Thoracic aorta (tissue), 2 donors: ENCODE data around the gene NAPB. TPM values are rescaled to one million over a fixed set of nuclear protein-coding genes. Genes with fewer than 3 reads are reported as not detected.
"Not testable (repeated sequence)": the region's sequence is repeated elsewhere in the genome, so short reads cannot be mapped to it uniquely, and the experiment has no call there.

ENCODE experiments used
- ATAC-seq: fragments of 150-250 bp; one replicate; pipeline ENCODE4 v1.8.0; 2017; ENCODE audit warnings: low read depth; ENCODE audit not compliant: insufficient number of reproducible peaks, low FRiP score
- DNase-seq: peaks from one replicate; pipeline ENCODE4 v3.0.0-alpha.2; 2020; ENCODE audit warnings: low spot score
- H3K27ac ChIP-seq, 2 donors: fragments of 200-600 bp; sonication (generic); 1 replicate in 1 of 2; 2 replicates in 1 of 2; pipeline ENCODE4 v1.5.1; 2016; ENCODE audit warnings: mild to moderate bottlenecking in 2 of 2, moderate library complexity in 2 of 2
- H3K27me3 ChIP-seq: fragments of 200-600 bp; sonication (generic); replicated peaks from 2 replicates; pipeline ENCODE4 v1.6.0; 2016; ENCODE audit warnings: mild to moderate bottlenecking; ENCODE audit not compliant: insufficient read depth
- H3K36me3 ChIP-seq: fragments of 200-600 bp; sonication (generic); one replicate; pipeline ENCODE4 v1.5.1; 2016
- H3K4me1 ChIP-seq, 2 donors: fragments of 200-600 bp; sonication (generic); 1 replicate in 1 of 2; 2 replicates in 1 of 2; pipeline versions ENCODE4 v1.5.1 to v1.6.0; 2016; ENCODE audit warnings: low read depth in 2 of 2, mild to moderate bottlenecking in 1 of 2; ENCODE audit not compliant: control insufficient read depth in 1 of 2
- H3K4me3 ChIP-seq: fragments of 200-600 bp; sonication (generic); 2 replicates; pipeline ENCODE4 v1.5.1; 2016; ENCODE audit warnings: mild to moderate bottlenecking
- H3K9me3 ChIP-seq: fragments of 200-600 bp; sonication (generic); 2 replicates; pipeline ENCODE4 v1.5.1; 2016
- total RNA-seq, 2 donors: library from RNA; depleted of rRNA; stranded (reverse); fragments of >200 nt; gene quantifications; one replicate each; pipeline versions ENCODE4 v1.1.0 to v1.2.3, GENCODE V29; 2016
- TF ChIP-seq, protein P1 (sequence below): fragments of 200-600 bp; sonication (generic); IDR thresholded peaks from one replicate; pipeline ENCODE4 v1.5.1; 2019; ENCODE audit warnings: antibody characterized with exemption

The NAPB gene
- total RNA-seq, 2 donors from 2014 or later, result 10.2 to 17.1 TPM

DNA sequence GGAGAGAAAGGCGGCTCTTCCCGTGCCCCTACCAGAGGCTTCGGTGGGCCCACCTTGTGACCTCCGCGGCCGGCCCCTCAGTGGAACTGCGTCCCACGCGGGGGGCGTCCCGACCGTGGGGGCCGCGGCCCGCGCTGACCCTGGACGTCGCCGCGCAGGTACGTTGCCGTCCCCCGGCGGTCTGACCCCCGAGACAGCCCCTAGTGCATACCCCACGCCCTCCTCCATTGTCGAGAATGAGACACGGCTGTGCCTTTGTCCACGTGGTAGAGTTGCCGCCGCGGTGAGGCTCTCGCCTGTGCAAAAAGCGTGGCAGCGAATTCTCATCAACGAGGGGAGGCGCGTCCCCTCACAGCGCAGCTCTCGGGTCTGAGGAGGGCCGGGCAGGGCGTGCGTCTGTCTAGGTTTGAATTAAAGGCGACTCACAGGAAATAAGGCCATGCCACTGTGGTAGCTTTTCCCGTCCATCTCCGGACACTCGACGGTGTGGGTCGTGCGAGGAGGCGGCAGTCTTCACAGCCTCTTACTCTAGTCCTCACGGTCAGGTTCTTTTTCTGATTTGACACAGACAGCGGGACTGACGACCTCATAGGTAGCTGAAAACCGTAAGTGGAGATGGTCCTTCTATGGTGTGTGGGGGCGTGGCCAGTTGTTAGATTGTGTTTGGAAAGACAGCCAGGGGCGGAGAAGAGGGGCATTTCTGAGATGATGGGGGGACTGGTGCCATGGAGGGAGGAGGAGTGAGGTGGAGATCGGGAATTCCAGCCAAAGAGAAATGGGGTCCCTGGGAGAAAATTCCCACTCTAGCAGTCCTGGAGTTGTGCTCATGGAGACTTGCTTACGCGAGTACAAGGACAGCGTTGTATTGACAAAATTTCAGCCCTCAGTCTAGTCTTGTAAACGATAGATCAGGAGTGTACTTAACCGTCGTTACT, 70.1 kb downstream of the NAPB start:
- DNase-seq, result no peak
- Histone ChIP-seq H3K9me3 (no peaks in the 10 kb centered on the region), H3K27me3 (no peaks in the 10 kb centered on the region), H3K36me3 (peaks cover 6% of the 10 kb centered on the region), H3K27ac (peak overlapping the region; percentile 95 to 99), H3K4me3 (peak overlapping the region; percentile 96), H3K4me1 (peaks cover 20 to 22% of the 10 kb centered on the region in 2 donors)
- ATAC-seq, result peak; percentile 20
- TF ChIP-seq, protein P1, sequence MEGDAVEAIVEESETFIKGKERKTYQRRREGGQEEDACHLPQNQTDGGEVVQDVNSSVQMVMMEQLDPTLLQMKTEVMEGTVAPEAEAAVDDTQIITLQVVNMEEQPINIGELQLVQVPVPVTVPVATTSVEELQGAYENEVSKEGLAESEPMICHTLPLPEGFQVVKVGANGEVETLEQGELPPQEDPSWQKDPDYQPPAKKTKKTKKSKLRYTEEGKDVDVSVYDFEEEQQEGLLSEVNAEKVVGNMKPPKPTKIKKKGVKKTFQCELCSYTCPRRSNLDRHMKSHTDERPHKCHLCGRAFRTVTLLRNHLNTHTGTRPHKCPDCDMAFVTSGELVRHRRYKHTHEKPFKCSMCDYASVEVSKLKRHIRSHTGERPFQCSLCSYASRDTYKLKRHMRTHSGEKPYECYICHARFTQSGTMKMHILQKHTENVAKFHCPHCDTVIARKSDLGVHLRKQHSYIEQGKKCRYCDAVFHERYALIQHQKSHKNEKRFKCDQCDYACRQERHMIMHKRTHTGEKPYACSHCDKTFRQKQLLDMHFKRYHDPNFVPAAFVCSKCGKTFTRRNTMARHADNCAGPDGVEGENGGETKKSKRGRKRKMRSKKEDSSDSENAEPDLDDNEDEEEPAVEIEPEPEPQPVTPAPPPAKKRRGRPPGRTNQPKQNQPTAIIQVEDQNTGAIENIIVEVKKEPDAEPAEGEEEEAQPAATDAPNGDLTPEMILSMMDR, result no peak

DNA sequence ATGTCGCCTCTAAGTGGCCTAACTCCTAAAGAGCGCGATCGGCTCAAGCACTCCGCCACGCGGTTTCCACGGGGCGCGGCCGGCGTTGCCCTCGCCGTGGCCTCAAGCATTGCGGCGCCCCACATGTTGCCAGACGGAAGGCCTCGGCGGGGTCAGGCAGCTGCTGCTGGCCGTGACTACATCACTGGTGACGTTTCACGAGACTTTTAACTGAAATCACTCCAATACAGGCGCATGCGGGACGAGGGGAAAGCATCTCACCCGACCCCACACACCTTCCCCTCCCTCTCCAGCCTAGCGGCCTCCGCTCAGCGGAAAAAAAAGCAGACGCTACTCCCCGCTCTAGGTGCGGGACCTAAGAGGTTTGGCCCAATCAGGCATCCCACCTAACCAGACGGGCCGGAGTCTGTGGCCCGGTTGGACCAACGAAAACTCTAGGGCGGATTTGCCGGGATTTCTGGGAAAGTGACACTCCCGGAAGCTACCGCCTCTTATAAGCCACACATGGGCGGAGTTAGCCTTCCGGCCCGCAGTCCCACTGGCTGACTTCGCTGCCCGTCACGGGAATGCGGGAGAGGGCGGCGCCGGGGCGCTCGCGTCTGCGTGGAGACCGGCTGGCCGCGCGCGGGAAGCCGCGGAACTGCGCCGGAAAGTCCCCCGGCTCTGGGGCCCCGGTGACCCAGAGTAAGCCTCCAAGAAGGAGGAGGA, 70.9 kb downstream of the NAPB start, which contains the start of gene NXT1:
NXT1 (plus strand) TSS at position 596 of the 708 bp plus-strand sequence. CDS start 3,251 bp downstream, outside the sequence.
- Histone ChIP-seq H3K9me3 (no peaks in the 10 kb centered on the region), H3K4me3 (peak within 1 kb of the TSS; percentile 96), H3K27ac (peak within 1 kb of the TSS; percentile 95 to 99), H3K27me3 (no peaks in the 10 kb centered on the region), H3K36me3 (peaks cover 6% of the 10 kb centered on the region), H3K4me1 (peaks cover 20 to 22% of the 10 kb centered on the region in 2 donors)
- ATAC-seq (peak; percentile 94), DNase-seq (peak; percentile 85)
- TF ChIP-seq, protein P1, result no peak

DNA sequence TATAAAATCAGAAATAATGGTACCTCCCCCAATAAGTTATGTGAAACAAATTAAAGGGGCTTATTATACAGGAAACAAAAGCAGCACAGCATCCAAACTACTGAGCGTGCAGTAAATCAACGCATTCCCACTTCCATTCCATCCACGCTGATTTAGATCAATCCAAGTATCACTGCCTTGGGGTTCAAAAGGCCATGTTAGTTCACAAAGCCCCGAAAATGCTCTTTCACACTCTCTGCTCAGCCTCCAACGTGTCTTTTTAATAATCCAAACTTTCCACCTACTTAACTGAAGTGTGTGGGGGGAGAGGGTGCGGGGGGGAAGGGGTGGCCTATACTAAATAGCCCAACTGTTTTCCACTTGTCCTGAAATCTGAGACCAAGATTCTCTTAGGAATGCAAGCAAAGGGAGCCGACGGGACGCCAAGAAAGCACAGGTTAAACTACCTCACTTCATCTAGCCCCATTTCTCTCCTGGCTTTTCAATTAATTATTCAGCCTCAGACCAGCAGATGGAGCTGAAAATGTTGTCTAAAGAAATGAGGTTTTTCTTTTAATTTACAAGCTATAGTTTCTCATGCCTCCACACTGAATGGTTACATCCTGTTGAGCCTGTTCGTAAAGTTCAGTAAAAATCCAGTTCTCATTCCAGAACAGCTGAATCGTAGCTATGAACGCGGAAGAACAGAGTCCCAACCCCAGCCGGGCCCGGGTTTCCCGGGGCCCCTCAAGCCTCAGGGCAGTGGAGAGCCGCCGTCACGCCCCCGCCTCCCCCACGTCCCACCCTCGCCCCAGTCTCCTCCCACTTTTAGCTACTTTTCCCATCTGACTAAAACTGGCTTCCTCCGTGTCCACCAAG, 71.7 kb downstream of the NAPB start:
- no peaks in the 10 kb centered on the region for H3K9me3 ChIP-seq
- peaks cover 6% of the 10 kb centered on the region for H3K36me3 ChIP-seq
- peak overlapping the region; percentile 96 for H3K4me3 ChIP-seq
- H3K27me3 ChIP-seq, result no peaks in the 10 kb centered on the region
- peaks cover 20 to 22% of the 10 kb centered on the region in 2 donors for H3K4me1 ChIP-seq
- TF ChIP-seq, protein P1, result peak; percentile 43
- ATAC-seq, result no peak
- peak overlapping the region; percentile 95 to 99 for H3K27ac ChIP-seq
- peak; percentile 50 for DNase-seq

DNA sequence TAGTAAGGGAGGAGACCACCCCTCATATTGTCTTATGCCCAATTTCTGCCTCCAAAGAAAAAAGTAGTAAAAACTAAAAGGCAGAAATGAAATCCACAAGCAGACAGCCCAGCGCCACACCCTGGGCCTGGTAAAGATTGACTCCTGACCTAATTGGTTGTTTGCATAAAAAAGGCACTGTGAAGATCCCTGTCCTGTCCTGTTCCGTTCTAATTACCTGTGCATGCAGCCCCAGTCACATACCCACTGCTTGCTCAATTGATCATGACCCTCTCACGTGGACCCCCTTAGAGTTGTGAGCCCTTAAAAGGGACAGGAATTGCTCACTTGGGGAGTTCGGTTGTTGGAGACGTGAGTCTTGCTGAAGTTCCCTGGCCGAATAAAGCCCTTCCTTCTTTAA, 72.8 kb downstream of the NAPB start:
- H3K4me3 ChIP-seq, H3K36me3 ChIP-seq, DNase-seq, H3K27me3 ChIP-seq, H3K9me3 ChIP-seq, ATAC-seq: not testable (repeated sequence)
- peak overlapping the region; percentile 95 to 99 for H3K27ac ChIP-seq
- H3K4me1 ChIP-seq, result peaks cover 20 to 22% of the 10 kb centered on the region in 2 donors

DNA sequence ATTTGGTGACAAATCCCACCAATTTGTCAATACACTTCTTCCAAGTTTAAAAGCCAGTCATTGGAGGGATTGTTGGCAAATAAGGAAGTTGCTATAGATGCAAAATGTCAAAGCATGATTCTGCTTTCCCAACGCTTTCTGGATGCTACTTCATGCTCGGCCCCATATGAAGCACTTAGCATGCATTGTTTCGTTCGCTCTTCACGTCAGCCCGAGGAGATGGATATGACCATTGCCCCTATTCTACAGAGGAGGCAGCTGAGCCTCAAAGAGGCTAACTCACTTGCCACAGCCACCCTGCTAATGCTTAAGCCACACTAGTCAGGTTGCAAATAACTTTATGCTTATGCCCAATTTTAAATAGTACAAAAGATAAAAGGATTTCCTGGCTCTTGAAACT, 73.5 kb downstream of the NAPB start:
- no peaks in the 10 kb centered on the region for H3K36me3 ChIP-seq
- TF ChIP-seq, protein P1, result no peak
- no peak for ATAC-seq
- no peaks in the 10 kb centered on the region for H3K9me3 ChIP-seq
- H3K4me1 ChIP-seq, result peaks cover 20 to 22% of the 10 kb centered on the region in 2 donors
- no peak overlapping the region for H3K27ac ChIP-seq
- DNase-seq, result no peak
- H3K27me3 ChIP-seq, result no peaks in the 10 kb centered on the region
- no peak overlapping the region for H3K4me3 ChIP-seq
